Ecto neural progenitor cell (in vitro differentiated cells): ENCODE measurements around the gene EEF2KMT.
"Not testable (repeated sequence)": the region's sequence is repeated elsewhere in the genome, so short reads cannot be mapped to it uniquely, and the experiment has no call there.

Experiments
- DNase-seq: peaks from one replicate; pipeline ENCODE4 v3.0.0-alpha.2; 2018; ENCODE audit warnings: low spot score

Gene EEF2KMT, protein sequence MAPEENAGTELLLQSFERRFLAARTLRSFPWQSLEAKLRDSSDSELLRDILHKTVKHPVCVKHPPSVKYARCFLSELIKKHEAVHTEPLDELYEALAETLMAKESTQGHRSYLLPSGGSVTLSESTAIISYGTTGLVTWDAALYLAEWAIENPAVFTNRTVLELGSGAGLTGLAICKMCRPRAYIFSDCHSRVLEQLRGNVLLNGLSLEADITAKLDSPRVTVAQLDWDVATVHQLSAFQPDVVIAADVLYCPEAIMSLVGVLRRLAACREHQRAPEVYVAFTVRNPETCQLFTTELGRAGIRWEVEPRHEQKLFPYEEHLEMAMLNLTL

DNA sequence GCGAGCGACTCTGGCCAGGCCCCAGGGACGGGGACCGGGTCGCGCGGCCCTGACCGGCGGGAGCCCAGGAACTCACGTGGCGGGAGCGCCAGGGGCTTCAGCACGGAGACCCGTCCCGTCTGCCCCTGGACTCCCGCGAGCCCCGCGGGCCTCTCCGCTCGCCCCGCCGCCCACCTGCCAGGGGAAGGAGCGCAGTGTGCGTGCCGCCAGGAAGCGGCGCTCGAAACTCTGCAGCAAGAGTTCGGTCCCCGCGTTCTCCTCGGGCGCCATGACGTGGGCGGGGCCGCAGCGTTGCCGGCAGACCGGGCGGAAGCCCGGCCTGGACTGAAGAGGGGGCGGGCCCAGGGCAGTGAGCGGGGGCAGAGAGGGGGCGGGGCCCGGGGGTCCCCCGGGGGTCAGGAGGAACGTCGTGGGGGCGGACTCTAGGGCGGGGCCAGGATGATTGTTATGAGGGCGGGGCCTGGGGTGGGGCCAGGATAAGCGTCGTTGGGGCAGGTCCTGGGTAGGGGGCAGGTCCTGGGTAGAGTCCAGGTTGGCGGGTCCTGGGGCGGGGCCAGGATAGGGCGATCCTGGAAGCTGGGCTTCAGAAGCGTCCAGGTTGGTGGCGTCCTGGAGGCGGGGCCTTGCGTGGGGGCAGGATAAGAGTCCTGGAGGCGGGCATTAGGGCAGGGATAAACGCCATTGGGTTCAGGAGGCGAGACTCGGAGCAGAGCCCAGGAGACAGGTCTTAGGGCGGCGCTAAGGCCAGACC lies at the start of gene EEF2KMT:
Gene EEF2KMT (minus strand): TSS at position 326 of the 751 bp plus-strand sequence. CDS start 56 bp downstream, at position 270.
- DNase-seq, result peak; percentile 98

DNA sequence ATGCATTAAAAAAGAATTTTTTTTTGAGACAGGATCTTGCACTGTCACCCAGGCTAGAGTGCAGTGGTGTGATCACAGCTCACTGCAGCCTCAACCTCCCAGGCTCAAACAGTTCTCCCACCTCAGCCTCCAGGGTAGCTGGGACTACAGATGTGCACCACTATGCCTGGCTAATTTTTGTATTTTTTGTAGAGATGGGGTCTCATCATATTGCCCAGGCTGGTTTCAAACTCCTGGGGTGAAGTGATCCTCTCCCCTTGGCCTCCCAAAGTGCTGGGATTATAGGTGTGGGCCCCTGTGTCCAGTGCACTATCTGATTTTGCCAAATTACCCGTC lies 47.0 kb upstream of the EEF2KMT start:
- DNase-seq, result not testable (repeated sequence)

GRCh38 chr16:5143761-5144620 lies 46.4 kb upstream of the EEF2KMT start:
- DNase-seq, result no peak

DNA sequence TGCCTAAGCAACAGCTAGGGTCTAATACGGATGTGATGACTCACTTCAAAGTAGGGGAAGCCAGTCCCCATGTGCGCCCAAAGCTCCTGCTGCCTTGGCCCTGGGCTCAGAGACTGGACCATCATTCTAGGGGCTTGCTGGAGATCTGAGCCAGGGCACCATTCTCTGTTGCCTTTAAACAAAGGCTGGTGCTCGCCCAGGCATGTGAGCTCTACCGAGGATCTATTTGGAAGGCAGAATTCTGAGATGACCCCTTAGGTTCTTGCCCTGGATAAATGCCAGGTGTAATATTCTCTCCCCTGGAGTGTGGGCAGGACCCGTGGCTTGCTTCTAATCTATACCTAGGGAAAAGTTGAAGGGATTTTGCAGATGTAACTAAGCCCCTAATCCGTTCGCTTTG lies 42.6 kb upstream of the EEF2KMT start:
- DNase-seq, result not testable (repeated sequence)

DNA sequence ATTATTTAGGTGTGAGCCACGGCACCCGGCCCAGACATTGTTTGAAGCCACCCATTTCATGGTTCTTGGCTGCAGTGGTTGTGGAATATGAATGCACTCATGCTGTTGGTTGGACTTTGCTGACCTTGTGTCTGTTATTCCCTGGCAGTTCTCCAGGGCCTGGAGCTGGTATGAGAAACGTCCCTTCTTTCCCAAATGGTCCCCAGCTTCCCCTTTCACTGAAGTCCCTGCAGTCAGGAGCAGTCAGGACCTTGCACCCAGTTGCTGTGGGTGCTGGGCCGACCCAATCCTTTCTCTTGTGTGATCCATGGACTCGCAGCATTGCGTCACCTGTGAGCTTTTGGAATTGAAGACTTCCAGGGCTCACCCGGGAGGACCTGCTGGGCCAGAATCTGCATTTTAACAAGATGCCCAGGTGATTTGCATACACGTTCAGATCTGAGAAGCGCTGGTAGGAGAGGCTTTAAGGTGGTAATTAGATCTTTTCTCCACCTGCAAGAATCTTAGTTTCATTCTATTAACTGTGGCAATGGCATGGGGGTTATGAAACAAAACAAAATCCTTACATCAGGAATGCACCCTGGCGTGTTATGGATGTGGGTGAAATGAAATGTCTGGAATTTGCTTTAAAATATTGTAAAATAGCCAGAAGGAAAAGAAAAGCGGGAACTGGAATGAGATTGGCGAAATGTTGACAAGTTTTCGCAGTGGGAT lies 37.3 kb upstream of the EEF2KMT start:
- not testable (repeated sequence) for DNase-seq

DNA sequence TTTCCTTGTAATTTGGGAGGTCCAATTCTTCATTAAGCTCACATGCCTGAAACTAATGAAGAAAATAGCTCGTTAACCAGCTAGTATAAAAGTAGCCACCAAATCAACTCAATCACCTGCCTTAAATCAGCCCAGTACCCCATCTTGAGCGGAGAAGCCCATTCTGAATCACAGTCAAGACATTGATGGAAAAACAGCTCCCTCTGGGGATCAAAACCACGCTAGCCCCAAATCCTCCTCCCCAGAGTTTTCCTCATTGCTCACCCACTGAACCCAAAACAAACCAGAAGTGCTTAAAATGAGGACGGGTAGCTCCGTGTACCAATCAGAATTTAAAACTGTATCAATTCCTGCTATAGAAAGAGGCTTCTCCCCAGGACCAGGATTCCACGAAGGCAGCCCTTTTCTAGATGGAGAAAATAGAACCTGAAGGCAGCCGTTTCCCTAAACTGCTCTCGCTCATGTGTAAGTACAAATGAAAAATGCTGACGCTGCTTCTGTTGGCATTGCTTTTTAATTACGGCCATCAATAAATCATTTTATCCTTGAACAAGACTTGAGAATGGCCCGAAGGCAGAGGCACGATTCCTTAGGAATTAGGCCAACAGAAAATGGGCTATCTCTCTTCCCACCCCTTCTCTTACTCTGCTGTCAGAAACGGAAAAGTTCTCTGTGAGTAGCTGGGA lies 35.5 kb upstream of the EEF2KMT start:
- DNase-seq, result not testable (repeated sequence)

- DNase-seq, result not testable (repeated sequence)
These were observed 33.9 kb upstream of the EEF2KMT start for GRCh38 chr16:5131467-5132004.

DNA sequence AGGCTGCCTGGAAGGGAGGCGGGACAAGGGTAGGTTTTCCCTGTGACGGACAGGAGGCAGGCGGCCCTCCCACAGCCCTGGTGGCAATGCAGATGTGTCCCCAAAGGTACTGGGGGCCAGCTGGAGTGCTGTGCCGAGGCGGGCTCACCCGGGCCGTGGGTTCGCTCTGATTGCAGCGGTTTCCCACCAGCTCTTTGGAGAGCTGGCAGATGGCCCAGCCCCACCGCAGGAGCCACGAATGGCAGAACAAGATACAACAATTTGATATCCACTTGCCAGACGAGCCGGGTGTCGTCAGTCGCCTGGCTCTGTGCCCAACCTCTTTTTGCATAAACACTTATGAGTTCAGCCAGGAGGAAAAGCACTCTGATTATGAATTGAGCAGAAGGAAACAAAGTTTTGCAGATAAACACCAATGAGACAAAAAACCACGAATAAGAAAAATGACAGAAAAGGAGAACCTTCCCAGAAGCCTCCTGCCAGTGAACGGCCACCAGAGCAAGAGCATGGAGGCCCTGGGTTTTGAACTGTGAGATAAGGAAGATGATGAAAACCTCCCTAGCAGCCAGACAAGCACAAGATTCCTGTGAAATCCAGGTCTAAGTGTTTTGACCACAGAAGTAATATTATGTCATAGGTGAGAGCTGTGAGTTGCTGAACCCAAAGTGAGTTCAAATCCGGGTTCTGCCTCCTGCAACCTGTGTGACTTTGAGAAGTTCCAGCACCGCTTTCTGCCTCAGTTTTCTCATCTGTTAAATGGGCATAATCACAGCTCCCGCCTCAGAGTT lies 19.9 kb upstream of the EEF2KMT start:
- not testable (repeated sequence) for DNase-seq

GRCh38 chr16:5116780-5117295 lies 19.2 kb upstream of the EEF2KMT start:
- not testable (repeated sequence) for DNase-seq

DNA sequence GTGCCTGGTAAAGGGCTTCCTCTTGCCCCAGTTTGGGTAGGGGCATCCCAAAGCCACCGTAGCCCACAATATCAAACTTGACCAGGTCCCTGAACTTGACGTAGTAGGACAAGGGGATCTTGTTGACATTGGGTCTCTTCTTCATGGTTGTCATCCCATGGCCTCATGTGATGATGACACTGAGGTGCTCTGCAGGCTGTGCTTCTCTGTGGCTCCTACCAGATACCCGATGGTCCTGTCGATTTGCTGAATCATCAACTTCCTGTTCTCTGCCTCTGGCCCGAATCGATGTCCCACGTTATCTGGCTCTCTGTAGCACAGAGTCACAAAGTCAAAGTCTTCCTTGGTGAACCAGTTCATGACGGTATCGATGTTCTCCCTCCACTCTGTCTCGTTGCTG lies 13.3 kb upstream of the EEF2KMT start:
- DNase-seq, result not testable (repeated sequence)

- no peak for DNase-seq
These were observed 11.0 kb upstream of the EEF2KMT start for GRCh38 chr16:5108505-5109158.

DNA sequence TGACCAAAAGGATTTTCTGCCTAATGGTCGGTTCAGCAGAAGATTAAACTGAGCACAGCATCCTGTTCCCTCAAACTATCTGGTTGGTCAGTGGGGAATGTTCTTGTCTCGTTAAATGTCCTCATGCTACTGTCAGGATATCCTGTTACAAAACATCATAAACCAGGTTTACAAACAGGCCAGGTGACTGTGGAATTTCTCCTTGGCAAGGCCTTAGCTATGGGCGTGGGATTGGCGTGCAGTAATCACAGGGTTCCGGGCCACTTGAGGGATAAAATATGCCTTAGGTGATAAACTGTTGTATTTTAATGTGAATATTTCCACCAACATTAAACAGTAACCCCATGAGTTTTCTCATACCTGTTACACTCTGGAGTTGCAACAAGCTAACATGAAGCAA lies 7.4 kb upstream of the EEF2KMT start:
- not testable (repeated sequence) for DNase-seq

DNA sequence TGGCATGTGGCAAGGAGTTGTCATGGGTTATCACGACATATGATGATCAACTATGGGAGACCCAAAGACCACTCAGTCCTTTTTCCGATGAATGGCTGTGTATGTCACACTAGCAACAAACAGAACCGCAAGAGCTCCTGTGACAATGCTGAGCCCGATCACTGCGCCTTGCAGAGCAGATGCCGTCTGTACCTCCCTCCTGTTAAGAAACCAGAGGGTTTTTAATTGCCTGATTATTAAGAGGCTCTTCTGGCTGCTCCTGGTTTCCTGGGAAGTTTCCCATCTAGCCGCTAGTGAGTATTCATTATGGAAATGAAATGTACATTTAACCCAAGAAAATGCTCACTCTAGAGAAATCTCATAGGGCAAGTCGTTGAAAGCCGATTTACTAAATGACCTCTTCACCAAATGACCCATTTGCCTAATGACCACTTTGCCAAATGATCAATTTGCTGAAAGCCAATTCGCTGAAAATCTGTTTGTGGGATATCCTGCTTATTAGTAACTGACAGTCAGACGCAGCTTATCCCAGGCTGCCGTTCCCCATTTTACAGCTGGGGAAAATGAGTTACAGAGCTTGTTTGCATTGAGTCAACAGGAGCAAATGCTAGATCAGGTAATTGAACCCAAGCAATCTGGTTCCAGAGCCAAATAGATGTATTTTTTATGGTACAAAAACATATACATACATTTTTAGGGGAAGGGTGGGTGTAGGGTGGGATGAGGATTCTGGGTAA lies 5.9 kb upstream of the EEF2KMT start:
- DNase-seq, result not testable (repeated sequence)

GRCh38 chr16:5099174-5099573 lies 1.6 kb upstream of the EEF2KMT start:
- DNase-seq, result not testable (repeated sequence)

DNA sequence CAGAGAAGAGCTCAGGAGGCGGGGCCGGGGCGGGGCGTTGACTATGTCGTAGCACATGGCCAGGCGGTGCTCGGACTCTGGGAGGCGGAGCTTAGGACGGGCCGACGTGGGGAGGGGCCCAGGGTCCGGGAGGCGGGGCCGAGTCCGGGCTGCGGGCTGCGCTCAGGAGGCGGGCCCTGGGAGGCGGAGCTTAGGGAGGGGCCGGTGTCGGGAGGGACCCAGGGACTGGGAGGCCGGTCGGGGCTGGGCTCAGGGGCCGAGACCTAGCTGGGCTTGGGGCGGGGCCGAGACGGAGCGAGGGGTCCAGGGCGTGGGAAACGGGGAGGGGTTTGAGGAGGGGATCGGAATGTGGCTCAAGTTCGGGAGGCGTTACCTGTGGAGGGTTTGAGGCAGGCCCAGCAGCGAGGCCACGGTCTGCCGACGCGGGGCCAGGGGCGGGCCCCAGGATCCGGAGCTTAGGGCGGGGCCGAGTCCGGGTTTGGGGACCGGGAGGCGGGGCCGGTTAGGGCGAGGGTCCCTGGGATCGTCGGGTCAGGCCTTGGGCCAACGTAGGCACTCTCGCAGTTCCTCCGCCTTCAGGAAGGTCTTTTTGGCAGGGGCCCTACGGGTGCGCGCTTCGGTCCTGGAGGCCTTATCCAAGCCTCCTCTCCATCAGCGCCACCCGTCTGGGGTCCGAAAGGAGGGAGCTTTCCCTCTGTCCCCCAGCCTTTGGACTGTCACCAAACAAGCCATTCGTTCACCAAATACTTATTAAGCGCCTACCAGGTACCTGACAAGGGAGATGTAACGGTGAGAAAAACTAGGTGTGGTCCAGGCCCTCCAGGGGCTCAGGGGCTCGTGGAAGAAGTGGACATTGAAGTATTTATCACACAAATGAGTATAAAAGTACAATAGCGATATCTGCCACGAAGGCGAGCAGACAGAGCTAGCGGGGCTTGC lies 895 bp upstream of the EEF2KMT start:
- DNase-seq, result peak; percentile 90

GRCh38 chr16:5097061-5097469 lies 530 bp downstream of the EEF2KMT start:
- peak; percentile 68 for DNase-seq

- not testable (repeated sequence) for DNase-seq
These were observed 1.0 kb downstream of the EEF2KMT start for GRCh38 chr16:5096437-5097060.
